ENCODE results near the gene KCTD16. TPM values are rescaled to one million over a fixed set of nuclear protein-coding genes. Genes with fewer than 3 reads are reported as not detected.

Gene KCTD16
- total RNA-seq, 1 experiment from 2014 or later, result 0.64 TPM

DNA sequence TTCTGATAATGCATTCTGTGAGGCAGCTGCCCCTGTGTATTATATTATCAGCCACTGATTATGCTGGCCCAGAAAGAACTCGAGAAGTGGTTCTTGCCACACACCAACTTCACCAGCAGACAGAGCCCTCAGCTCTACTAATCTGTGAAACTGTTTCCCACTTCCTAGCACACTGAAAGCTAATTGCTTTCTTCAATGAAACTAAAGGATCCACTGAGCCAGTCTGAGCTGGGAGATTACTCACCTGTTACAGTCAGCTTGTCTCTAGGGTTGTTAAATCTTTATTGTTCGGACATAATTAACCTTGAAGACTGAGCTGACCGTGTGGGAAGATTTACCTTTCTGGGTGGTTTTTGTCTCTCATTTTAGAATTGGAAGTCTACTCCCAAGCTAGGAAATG is 263.2 kb downstream of the KCTD16 start:
- H3K27me3 ChIP-seq (ENCODE audit: insufficient read depth, low read length), result peaks cover 13% of the 10 kb centered on the region
- ChIA-PET RAD21 (ENCODE audit: low non-redundant PET in 1 of 2, low total read pairs in 2 of 2, uncharacterized antibody in 2 of 2, unreplicated experiment in 2 of 2) (no interaction called here), POLR2A (no interaction called here), CTCF (no interaction called here)
- BruUV-seq (replicated peaks), result no TSS peak
- no peaks in the 10 kb centered on the region for H3K36me3 ChIP-seq (ENCODE audit: control insufficient read depth in 1 of 2, insufficient read depth in 2 of 2, low read length in 2 of 2)
- no peaks in the 10 kb centered on the region for H3K79me2 ChIP-seq (ENCODE audit: insufficient read depth, low read length)
- no peaks in the 10 kb centered on the region for H3K9me3 ChIP-seq (ENCODE audit: control insufficient read depth in 1 of 2, insufficient read depth in 1 of 2, low read depth in 1 of 2, low read length in 2 of 2)
- no peak overlapping the region for H3K27ac ChIP-seq (ENCODE audit: low read depth, low read length)
- no peak overlapping the region for H2AFZ ChIP-seq (ENCODE audit: low read depth, low read length, poor library complexity, severe bottlenecking)
- DNase-seq (ENCODE audit: low read depth, low spot score) (no peak), ATAC-seq (no peak)
- no peak overlapping the region for H3K9ac ChIP-seq (ENCODE audit: low read length)
- H4K20me1 ChIP-seq (ENCODE audit: insufficient read depth), result no peaks in the 10 kb centered on the region
- H3K9me2 ChIP-seq (ENCODE audit: insufficient read depth), result no peaks in the 10 kb centered on the region
- intact Hi-C loops (cut with micrococcal nuclease), result no loop called here
- no peak overlapping the region for H3K4me2 ChIP-seq (ENCODE audit: low read length)
- H3K4me1 ChIP-seq (ENCODE audit: control insufficient read depth in 1 of 2, insufficient read depth in 2 of 2, low read length in 2 of 2), result no peaks in the 10 kb centered on the region
- TF ChIP-seq POLR2AphosphoS5 (IDR thresholded peaks at IDR 0.05; ENCODE audit: low read depth, low read length) (no peak), SIN3A (IDR thresholded peaks at IDR 0.05; ENCODE audit: low read depth) (no peak), ZNF274 (IDR thresholded peaks at IDR 0.05; ENCODE audit: low read depth, low read length) (no peak), POLR2A (IDR thresholded peaks at IDR 0.05; ENCODE audit: borderline replicate concordance, extremely low read depth, insufficient read depth, insufficient read length) (no peak), ELF1 (IDR thresholded peaks at IDR 0.05; ENCODE audit: borderline replicate concordance, low read depth) (no peak), CBX3 (IDR thresholded peaks at IDR 0.05; ENCODE audit: low read depth) (no peak), FOSL1 (IDR thresholded peaks at IDR 0.05; ENCODE audit: low read depth) (no peak), YY1 (IDR thresholded peaks at IDR 0.05; ENCODE audit: extremely low read depth, insufficient replicate concordance, low read depth, low read length) (no peak), CEBPB (IDR thresholded peaks at IDR 0.05; ENCODE audit: low read depth) (no peak), SP1 (IDR thresholded peaks at IDR 0.05; ENCODE audit: low read depth) (no peak), TCF7L2 (IDR thresholded peaks at IDR 0.05; ENCODE audit: borderline replicate concordance, extremely low read depth, insufficient read depth, insufficient read length) (no peak), EZH2phosphoT487 (IDR thresholded peaks at IDR 0.05; ENCODE audit: borderline replicate concordance) (no peak), EZH2 (IDR thresholded peaks at IDR 0.05) (no peak), RAD21 (IDR thresholded peaks at IDR 0.05; ENCODE audit: low read depth) (no peak)
- TF ChIP-seq, protein P1, sequence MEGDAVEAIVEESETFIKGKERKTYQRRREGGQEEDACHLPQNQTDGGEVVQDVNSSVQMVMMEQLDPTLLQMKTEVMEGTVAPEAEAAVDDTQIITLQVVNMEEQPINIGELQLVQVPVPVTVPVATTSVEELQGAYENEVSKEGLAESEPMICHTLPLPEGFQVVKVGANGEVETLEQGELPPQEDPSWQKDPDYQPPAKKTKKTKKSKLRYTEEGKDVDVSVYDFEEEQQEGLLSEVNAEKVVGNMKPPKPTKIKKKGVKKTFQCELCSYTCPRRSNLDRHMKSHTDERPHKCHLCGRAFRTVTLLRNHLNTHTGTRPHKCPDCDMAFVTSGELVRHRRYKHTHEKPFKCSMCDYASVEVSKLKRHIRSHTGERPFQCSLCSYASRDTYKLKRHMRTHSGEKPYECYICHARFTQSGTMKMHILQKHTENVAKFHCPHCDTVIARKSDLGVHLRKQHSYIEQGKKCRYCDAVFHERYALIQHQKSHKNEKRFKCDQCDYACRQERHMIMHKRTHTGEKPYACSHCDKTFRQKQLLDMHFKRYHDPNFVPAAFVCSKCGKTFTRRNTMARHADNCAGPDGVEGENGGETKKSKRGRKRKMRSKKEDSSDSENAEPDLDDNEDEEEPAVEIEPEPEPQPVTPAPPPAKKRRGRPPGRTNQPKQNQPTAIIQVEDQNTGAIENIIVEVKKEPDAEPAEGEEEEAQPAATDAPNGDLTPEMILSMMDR (IDR thresholded peaks at IDR 0.05 in 2 of 3, conservative IDR thresholded peaks at IDR 0.05 in 1 of 3; ENCODE audit: borderline replicate concordance in 1 of 3, insufficient read depth in 1 of 3, low read depth in 2 of 3, low read length in 2 of 3), result no peak
- TF ChIP-seq, protein P2, sequence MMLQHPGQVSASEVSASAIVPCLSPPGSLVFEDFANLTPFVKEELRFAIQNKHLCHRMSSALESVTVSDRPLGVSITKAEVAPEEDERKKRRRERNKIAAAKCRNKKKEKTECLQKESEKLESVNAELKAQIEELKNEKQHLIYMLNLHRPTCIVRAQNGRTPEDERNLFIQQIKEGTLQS (IDR thresholded peaks at IDR 0.05), result no peak
- no peak overlapping the region for H3K4me3 ChIP-seq (replicated peaks in 1 of 2; ENCODE audit: low read depth in 1 of 2, low read length in 2 of 2)

Data from HCT116 (cell line).